DMS153 treated with DMSO at 0.1 percent for 48 hours (cell line): ENCODE measurements around the gene MOV10L1.
"Not testable (repeated sequence)": the region's sequence is repeated elsewhere in the genome, so short reads cannot be mapped to it uniquely, and the experiment has no call there.

Source experiments
- DNase-seq: peaks from one replicate; lab custom pipeline; 2025; ENCODE audit not compliant: unreplicated experiment; lab: John Stamatoyannopoulos, UW

The MOV10L1 gene

GRCh38 chr22:50199829-50200460 lies 110.1 kb downstream of the MOV10L1 start:
- no peak for DNase-seq

- peak; percentile 55 for DNase-seq
Measured at GRCh38 chr22:50200461-50201190, 110.8 kb downstream of the MOV10L1 start, which contains the start of gene SELENOO. Gene SELENOO, plus strand, starts transcription at chr22:50201011. Its CDS starts 26 bp downstream, at chr22:50201037.

- no peak for DNase-seq
Measured at GRCh38 chr22:50201191-50202129, 111.7 kb downstream of the MOV10L1 start.

- no peak for DNase-seq
Measured at GRCh38 chr22:50202130-50202666, 112.4 kb downstream of the MOV10L1 start.

GRCh38 chr22:50203288-50203687 lies 113.5 kb downstream of the MOV10L1 start:
- no peak for DNase-seq

- no peak for DNase-seq
Measured at GRCh38 chr22:50204571-50204970, 114.8 kb downstream of the MOV10L1 start.

GRCh38 chr22:50204998-50205397 lies 115.2 kb downstream of the MOV10L1 start:
- DNase-seq = not testable (repeated sequence)

- DNase-seq = no peak
Measured at GRCh38 chr22:50205781-50206569, 116.2 kb downstream of the MOV10L1 start.

- DNase-seq = no peak
Measured at GRCh38 chr22:50206599-50206998, 116.8 kb downstream of the MOV10L1 start.

- no peak for DNase-seq
Measured at GRCh38 chr22:50207383-50208140, 117.8 kb downstream of the MOV10L1 start.

GRCh38 chr22:50208430-50208938 lies 118.7 kb downstream of the MOV10L1 start:
- DNase-seq = no peak

GRCh38 chr22:50208939-50209892 lies 119.4 kb downstream of the MOV10L1 start:
- no peak for DNase-seq

- DNase-seq = peak; percentile 21
Measured at GRCh38 chr22:50209893-50210292, 120.1 kb downstream of the MOV10L1 start.

- DNase-seq = no peak
Measured at GRCh38 chr22:50210378-50211139, 120.8 kb downstream of the MOV10L1 start.

GRCh38 chr22:50211147-50211546 lies 121.3 kb downstream of the MOV10L1 start:
- DNase-seq = no peak
